Activated T-helper 1 cell treated with anti-CD3 and anti-CD28 coated beads, Interleukin-2, amount 50 U/mL, for 16 hours (primary cell): ENCODE results near the gene PSIP1.
"Not testable (repeated sequence)": the region's sequence is repeated elsewhere in the genome, so short reads cannot be mapped to it uniquely, and the experiment has no call there.

Source experiments
- DNase-seq, 2 donors: peaks; one replicate each; pipeline ENCODE4 v3.0.0-alpha.2; 2020; ENCODE audit warnings: low read depth in 1 of 2, low spot score in 1 of 2

The PSIP1 gene

GRCh38 chr9:15433661-15434060 lies 77.1 kb downstream of the PSIP1 start:
- no peak for DNase-seq

- no peak for DNase-seq
Measured at GRCh38 chr9:15433191-15433590, 77.6 kb downstream of the PSIP1 start.

GRCh38 chr9:15430920-15431844 lies 79.6 kb downstream of the PSIP1 start:
- no peak for DNase-seq

GRCh38 chr9:15427702-15428101 lies 83.1 kb downstream of the PSIP1 start:
- DNase-seq = not testable (repeated sequence)

GRCh38 chr9:15426019-15426418 lies 84.8 kb downstream of the PSIP1 start:
- no peak for DNase-seq

GRCh38 chr9:15423231-15423985 lies 87.4 kb downstream of the PSIP1 start:
- no peak for DNase-seq

GRCh38 chr9:15422372-15423230 lies 88.2 kb downstream of the PSIP1 start, which contains the start of gene SNAPC3:
Gene SNAPC3, plus strand, starts transcription at chr9:15422876. Its CDS starts 4 bp downstream, at chr9:15422880.
- peak; percentile 80 to 89 for DNase-seq

GRCh38 chr9:15421990-15422371 lies 88.8 kb downstream of the PSIP1 start:
- no peak for DNase-seq

- DNase-seq = no peak
Measured at GRCh38 chr9:15421532-15421931, 89.2 kb downstream of the PSIP1 start.

GRCh38 chr9:15420796-15421195 lies 90.0 kb downstream of the PSIP1 start:
- no peak for DNase-seq

GRCh38 chr9:15417626-15418025 lies 93.1 kb downstream of the PSIP1 start:
- no peak for DNase-seq

- peak in 1 of 2 donors; percentile 9 for DNase-seq
Measured at GRCh38 chr9:15416880-15417279, 93.9 kb downstream of the PSIP1 start.
